Measurements from ENCODE around the gene RBMS3.

DNA sequence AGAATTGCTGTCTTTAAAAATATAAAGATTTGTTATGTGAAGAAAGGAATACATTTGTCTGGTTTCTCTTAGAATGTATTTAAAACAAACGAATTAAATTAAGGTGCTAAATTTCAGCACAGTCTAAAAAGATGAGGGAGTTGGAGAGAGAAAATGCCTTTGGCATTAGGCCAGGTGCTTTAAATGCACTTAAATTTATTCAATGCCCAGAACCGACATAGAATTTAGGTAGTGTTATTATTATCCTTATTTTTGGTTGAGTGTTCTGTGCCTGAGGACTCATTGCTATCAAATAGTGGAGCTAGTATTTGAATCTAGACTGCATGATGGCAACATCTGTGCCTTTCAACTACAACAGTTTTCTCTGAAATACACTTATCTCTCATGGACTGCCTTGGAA is 287.5 kb downstream of the RBMS3 start:
- TF ChIP-seq, protein P1, sequence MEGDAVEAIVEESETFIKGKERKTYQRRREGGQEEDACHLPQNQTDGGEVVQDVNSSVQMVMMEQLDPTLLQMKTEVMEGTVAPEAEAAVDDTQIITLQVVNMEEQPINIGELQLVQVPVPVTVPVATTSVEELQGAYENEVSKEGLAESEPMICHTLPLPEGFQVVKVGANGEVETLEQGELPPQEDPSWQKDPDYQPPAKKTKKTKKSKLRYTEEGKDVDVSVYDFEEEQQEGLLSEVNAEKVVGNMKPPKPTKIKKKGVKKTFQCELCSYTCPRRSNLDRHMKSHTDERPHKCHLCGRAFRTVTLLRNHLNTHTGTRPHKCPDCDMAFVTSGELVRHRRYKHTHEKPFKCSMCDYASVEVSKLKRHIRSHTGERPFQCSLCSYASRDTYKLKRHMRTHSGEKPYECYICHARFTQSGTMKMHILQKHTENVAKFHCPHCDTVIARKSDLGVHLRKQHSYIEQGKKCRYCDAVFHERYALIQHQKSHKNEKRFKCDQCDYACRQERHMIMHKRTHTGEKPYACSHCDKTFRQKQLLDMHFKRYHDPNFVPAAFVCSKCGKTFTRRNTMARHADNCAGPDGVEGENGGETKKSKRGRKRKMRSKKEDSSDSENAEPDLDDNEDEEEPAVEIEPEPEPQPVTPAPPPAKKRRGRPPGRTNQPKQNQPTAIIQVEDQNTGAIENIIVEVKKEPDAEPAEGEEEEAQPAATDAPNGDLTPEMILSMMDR (IDR thresholded peaks at IDR 0.05): no peak
- TF ChIP-seq POLR2A (IDR thresholded peaks at IDR 0.05): no peak
- TF ChIP-seq POLR2AphosphoS5 (IDR thresholded peaks at IDR 0.05; ENCODE audit: insufficient read depth in 1 of 2, low read depth in 1 of 2): no peak

Measured in vagina (tissue), 2 donors.